ENCODE measurements around the gene TMBIM4. TPM values are rescaled to one million over a fixed set of nuclear protein-coding genes. Genes with fewer than 3 reads are reported as not detected.

The TMBIM4 gene
- total and polyA plus RNA-seq, 4 donors: 124 to 236 (median 169) TPM

DNA sequence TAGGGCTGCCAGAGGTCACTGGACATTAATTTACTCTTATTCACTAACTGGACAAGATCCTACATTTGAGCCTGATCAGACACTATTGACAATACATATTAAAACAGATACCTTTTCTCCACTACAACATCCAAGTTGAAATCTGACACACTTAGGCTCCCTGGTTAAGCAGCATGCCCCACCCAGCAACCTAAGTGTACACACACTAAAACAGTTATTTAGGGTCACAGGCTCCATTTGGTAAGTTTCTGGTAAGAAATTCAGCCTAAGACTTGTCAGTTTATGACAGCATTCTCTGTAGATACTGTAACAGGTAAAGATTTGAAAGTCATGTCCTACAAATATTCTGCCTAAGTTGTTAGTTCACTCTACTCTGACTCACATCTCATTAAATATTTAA lies 27.0 kb downstream of the TMBIM4 start:
- Histone ChIP-seq H3K9me3 (ENCODE audit: control insufficient read depth in 4 of 4, insufficient read depth in 3 of 4, low read length in 3 of 4) (peaks cover 2 to 21% (median 10%) of the 10 kb centered on the region in 4 donors), H3K36me3 (ENCODE audit: control insufficient read depth in 4 of 4, insufficient read depth in 4 of 4, low read length in 4 of 4) (peaks cover 7 to 44% (median 20%) of the 10 kb centered on the region in 4 donors)

GRCh38 chr12:66141299-66141698 lies 28.5 kb downstream of the TMBIM4 start:
- H3K27me3 ChIP-seq (ENCODE audit: control insufficient read depth in 3 of 3, insufficient read depth in 3 of 3, low read length in 2 of 3): no peaks in the 10 kb centered on the region
- H3K4me3 ChIP-seq: no peak overlapping the region
- peaks cover 2 to 21% (median 10%) of the 10 kb centered on the region in 4 donors for H3K9me3 ChIP-seq (ENCODE audit: control insufficient read depth in 4 of 4, insufficient read depth in 3 of 4, low read length in 3 of 4)
- H3K9ac ChIP-seq (ENCODE audit: insufficient read depth in 1 of 2, low read length in 2 of 2): no peak overlapping the region
- TF ChIP-seq, protein P1, sequence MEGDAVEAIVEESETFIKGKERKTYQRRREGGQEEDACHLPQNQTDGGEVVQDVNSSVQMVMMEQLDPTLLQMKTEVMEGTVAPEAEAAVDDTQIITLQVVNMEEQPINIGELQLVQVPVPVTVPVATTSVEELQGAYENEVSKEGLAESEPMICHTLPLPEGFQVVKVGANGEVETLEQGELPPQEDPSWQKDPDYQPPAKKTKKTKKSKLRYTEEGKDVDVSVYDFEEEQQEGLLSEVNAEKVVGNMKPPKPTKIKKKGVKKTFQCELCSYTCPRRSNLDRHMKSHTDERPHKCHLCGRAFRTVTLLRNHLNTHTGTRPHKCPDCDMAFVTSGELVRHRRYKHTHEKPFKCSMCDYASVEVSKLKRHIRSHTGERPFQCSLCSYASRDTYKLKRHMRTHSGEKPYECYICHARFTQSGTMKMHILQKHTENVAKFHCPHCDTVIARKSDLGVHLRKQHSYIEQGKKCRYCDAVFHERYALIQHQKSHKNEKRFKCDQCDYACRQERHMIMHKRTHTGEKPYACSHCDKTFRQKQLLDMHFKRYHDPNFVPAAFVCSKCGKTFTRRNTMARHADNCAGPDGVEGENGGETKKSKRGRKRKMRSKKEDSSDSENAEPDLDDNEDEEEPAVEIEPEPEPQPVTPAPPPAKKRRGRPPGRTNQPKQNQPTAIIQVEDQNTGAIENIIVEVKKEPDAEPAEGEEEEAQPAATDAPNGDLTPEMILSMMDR (IDR thresholded peaks at IDR 0.05; ENCODE audit: control extremely low read depth, extremely low read depth): no peak
- ATAC-seq (ENCODE audit: insufficient read depth, low FRiP score) (no peak), DNase-seq (no peak)
- peaks cover 0 to 13% (median 4%) of the 10 kb centered on the region in 5 donors for H3K4me1 ChIP-seq (ENCODE audit: control insufficient read depth in 5 of 5, insufficient read depth in 5 of 5, low read length in 5 of 5)
- H3K36me3 ChIP-seq (ENCODE audit: control insufficient read depth in 4 of 4, insufficient read depth in 4 of 4, low read length in 4 of 4): peaks cover 7 to 44% (median 28%) of the 10 kb centered on the region in 4 donors
- 97 to 98% methylated on average over 2 of the region's 2 CpGs for WGBS, 2 donors
- no peak overlapping the region for H3K27ac ChIP-seq (ENCODE audit: low read depth in 1 of 2, low read length in 1 of 2)

More for the DNA sequence above, 27.0 kb downstream of the TMBIM4 start:
- H3K4me1 ChIP-seq (ENCODE audit: control insufficient read depth in 5 of 5, insufficient read depth in 5 of 5, low read length in 5 of 5): peaks cover 0 to 13% (median 4%) of the 10 kb centered on the region in 5 donors
- TF ChIP-seq, protein P1 (IDR thresholded peaks at IDR 0.05; ENCODE audit: control extremely low read depth, extremely low read depth): no peak
- DNase-seq (no peak), ATAC-seq (ENCODE audit: insufficient read depth, low FRiP score) (no peak)
- no peak overlapping the region for H3K9ac ChIP-seq (ENCODE audit: insufficient read depth in 1 of 2, low read length in 2 of 2)
- no peaks in the 10 kb centered on the region for H3K27me3 ChIP-seq (ENCODE audit: control insufficient read depth in 3 of 3, insufficient read depth in 3 of 3, low read length in 2 of 3)
- H3K4me3 ChIP-seq: no peak overlapping the region
- H3K27ac ChIP-seq (ENCODE audit: low read depth in 1 of 2, low read length in 1 of 2): peak overlapping the region in 1 of 2 donors; percentile 21

DNA sequence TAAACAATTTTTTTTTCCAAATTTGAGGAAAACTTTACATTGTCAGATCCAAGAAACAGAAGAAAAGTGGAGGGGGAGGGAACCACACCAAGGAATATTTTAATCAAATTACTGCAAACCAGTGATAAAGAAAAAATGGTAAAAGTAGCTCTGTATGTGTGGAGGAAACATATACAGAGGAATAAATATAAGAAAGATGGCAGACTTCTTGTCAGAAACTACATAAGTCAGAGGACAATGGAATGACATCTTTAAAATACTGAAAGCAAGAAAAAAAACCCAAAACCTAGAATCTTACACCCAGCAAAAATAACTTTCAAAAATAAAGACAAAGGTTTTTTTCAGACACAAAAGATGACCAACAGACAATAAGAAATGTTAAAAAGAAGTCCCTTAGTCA lies 29.1 kb downstream of the TMBIM4 start:
- H3K4me1 ChIP-seq (ENCODE audit: control insufficient read depth in 5 of 5, insufficient read depth in 5 of 5, low read length in 5 of 5): peaks cover 0 to 13% (median 4%) of the 10 kb centered on the region in 5 donors
- H3K27ac ChIP-seq (ENCODE audit: low read depth in 1 of 2, low read length in 1 of 2): no peak overlapping the region
- DNase-seq (peak in 2 of 3 donors; percentile 14 to 20), ATAC-seq (ENCODE audit: insufficient read depth, low FRiP score) (no peak)
- TF ChIP-seq, protein P1 (IDR thresholded peaks at IDR 0.05; ENCODE audit: control extremely low read depth, extremely low read depth): no peak
- peaks cover 7 to 45% (median 29%) of the 10 kb centered on the region in 4 donors for H3K36me3 ChIP-seq (ENCODE audit: control insufficient read depth in 4 of 4, insufficient read depth in 4 of 4, low read length in 4 of 4)
- H3K9ac ChIP-seq (ENCODE audit: insufficient read depth in 1 of 2, low read length in 2 of 2): no peak overlapping the region
- no peaks in the 10 kb centered on the region for H3K27me3 ChIP-seq (ENCODE audit: control insufficient read depth in 3 of 3, insufficient read depth in 3 of 3, low read length in 2 of 3)
- no peak overlapping the region for H3K4me3 ChIP-seq
- peaks cover 2 to 21% (median 10%) of the 10 kb centered on the region in 4 donors for H3K9me3 ChIP-seq (ENCODE audit: control insufficient read depth in 4 of 4, insufficient read depth in 3 of 4, low read length in 3 of 4)

DNA sequence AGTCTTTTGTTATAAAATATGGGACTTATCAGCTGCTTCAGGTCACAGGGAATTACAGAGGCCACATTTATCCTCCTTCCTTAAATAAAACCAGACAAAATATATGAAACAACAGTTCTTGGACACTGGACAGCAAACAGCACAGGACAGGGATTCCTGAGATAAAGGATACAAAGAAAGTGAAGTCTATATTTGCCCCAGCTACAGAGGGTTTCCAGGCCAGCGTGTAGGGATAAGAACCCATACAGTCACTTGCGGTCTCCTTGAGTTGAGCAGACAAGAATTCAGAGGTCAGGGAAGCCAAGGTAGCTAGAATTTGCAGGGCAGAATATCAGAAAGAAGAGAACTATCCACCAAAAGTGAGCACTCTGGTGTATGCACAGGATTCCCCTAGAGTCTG lies 30.5 kb downstream of the TMBIM4 start:
- no peak overlapping the region for H3K4me3 ChIP-seq
- WGBS, 2 donors: 94 to 98% methylated on average over 2 of the region's 2 CpGs
- H3K9ac ChIP-seq (ENCODE audit: insufficient read depth in 1 of 2, low read length in 2 of 2): no peak overlapping the region
- no peaks in the 10 kb centered on the region for H3K27me3 ChIP-seq (ENCODE audit: control insufficient read depth in 3 of 3, insufficient read depth in 3 of 3, low read length in 2 of 3)
- H3K36me3 ChIP-seq (ENCODE audit: control insufficient read depth in 4 of 4, insufficient read depth in 4 of 4, low read length in 4 of 4): peaks cover 7 to 43% (median 26%) of the 10 kb centered on the region in 4 donors
- DNase-seq: no peak
- peaks cover 0 to 11% (median 0%) of the 10 kb centered on the region in 5 donors for H3K4me1 ChIP-seq (ENCODE audit: control insufficient read depth in 5 of 5, insufficient read depth in 5 of 5, low read length in 5 of 5)
- peaks cover 2 to 21% (median 10%) of the 10 kb centered on the region in 4 donors for H3K9me3 ChIP-seq (ENCODE audit: control insufficient read depth in 4 of 4, insufficient read depth in 3 of 4, low read length in 3 of 4)
- ATAC-seq (ENCODE audit: insufficient read depth, low FRiP score): no peak
- TF ChIP-seq, protein P1 (IDR thresholded peaks at IDR 0.05; ENCODE audit: control extremely low read depth, extremely low read depth): no peak
- no peak overlapping the region for H3K27ac ChIP-seq (ENCODE audit: low read depth in 1 of 2, low read length in 1 of 2)

Data from lung (tissue), 12 donors.